Tibial nerve (tissue), 4 donors: ENCODE measurements around the gene MIGA1.

Source experiments
- EP300 ChIP-seq, 2 donors: sonication (generic); formaldehyde crosslinking; IDR thresholded peaks; one replicate each; pipeline ENCODE4 v1.6.1; 2017; ENCODE audit warnings: antibody characterized with exemption in 2 of 2, mild to moderate bottlenecking in 1 of 2
- POLR2A ChIP-seq, 2 donors: fragments of 450-650 bp; IDR thresholded peaks; one replicate each; pipeline ENCODE4 v1.6.1; 2017; ENCODE audit warnings: antibody characterized with exemption in 2 of 2, mild to moderate bottlenecking in 2 of 2, moderate library complexity in 2 of 2
- TF ChIP-seq, protein P1 (sequence below), 5 experiments: fragments of 200-600 bp in 3 of 5; fragments of 450-650 bp in 2 of 5; sonication (generic) in 3 of 5; IDR thresholded peaks; one replicate each; pipeline ENCODE4 v1.5.1; 2016 to 2019; ENCODE audit warnings: antibody characterized with exemption in 5 of 5, mild to moderate bottlenecking in 3 of 5, moderate library complexity in 2 of 5

GRCh38 chr1:77882411-77882810 is 103.0 kb downstream of the MIGA1 start:
- TF ChIP-seq, protein P1, sequence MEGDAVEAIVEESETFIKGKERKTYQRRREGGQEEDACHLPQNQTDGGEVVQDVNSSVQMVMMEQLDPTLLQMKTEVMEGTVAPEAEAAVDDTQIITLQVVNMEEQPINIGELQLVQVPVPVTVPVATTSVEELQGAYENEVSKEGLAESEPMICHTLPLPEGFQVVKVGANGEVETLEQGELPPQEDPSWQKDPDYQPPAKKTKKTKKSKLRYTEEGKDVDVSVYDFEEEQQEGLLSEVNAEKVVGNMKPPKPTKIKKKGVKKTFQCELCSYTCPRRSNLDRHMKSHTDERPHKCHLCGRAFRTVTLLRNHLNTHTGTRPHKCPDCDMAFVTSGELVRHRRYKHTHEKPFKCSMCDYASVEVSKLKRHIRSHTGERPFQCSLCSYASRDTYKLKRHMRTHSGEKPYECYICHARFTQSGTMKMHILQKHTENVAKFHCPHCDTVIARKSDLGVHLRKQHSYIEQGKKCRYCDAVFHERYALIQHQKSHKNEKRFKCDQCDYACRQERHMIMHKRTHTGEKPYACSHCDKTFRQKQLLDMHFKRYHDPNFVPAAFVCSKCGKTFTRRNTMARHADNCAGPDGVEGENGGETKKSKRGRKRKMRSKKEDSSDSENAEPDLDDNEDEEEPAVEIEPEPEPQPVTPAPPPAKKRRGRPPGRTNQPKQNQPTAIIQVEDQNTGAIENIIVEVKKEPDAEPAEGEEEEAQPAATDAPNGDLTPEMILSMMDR (IDR thresholded peaks at IDR 0.05), result no peak
- TF ChIP-seq POLR2A (IDR thresholded peaks at IDR 0.05) (no peak), EP300 (IDR thresholded peaks at IDR 0.05) (no peak)
